OCI-LY1 (cell line): ENCODE results near the gene SERINC5.

Experiments
- EZH2 ChIP-seq: fragments of 200-600 bp; sonication (generic), shearing (Covaris generic); IDR thresholded peaks from 2 replicates; pipeline ENCODE4 v1.8.0; 2017; ENCODE audit warnings: borderline replicate concordance, mixed run types, mild to moderate bottlenecking, antibody characterized with exemption, low read length, moderate library complexity, mixed read lengths
- TF ChIP-seq, protein P1 (sequence below): fragments of 200-600 bp; sonication (generic), shearing (Covaris generic); IDR thresholded peaks from 2 replicates; pipeline ENCODE4 v1.5.1; 2017; ENCODE audit warnings: mild to moderate bottlenecking, antibody characterized with exemption, low read length, moderate library complexity, mixed read lengths

DNA sequence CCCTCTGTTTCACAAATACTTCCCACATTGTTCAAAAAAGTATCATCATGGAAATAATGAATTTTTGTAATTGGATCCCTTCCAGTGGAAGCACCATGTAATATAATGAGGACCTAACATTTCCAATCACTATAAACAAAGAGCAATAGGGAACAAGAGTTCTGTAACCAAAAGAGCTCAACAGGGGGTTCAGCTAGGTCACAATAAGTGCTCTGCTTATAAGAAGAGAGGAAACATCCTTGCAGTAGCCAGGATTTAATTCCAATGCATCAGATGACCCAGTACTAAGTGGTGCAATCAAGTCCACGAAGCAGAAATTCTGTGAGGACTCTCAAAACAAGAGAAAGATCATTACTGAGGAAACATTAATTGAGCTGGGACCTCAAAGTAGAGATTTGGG is 5.9 kb downstream of the SERINC5 start:
- TF ChIP-seq, protein P1, sequence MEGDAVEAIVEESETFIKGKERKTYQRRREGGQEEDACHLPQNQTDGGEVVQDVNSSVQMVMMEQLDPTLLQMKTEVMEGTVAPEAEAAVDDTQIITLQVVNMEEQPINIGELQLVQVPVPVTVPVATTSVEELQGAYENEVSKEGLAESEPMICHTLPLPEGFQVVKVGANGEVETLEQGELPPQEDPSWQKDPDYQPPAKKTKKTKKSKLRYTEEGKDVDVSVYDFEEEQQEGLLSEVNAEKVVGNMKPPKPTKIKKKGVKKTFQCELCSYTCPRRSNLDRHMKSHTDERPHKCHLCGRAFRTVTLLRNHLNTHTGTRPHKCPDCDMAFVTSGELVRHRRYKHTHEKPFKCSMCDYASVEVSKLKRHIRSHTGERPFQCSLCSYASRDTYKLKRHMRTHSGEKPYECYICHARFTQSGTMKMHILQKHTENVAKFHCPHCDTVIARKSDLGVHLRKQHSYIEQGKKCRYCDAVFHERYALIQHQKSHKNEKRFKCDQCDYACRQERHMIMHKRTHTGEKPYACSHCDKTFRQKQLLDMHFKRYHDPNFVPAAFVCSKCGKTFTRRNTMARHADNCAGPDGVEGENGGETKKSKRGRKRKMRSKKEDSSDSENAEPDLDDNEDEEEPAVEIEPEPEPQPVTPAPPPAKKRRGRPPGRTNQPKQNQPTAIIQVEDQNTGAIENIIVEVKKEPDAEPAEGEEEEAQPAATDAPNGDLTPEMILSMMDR: no peak
- no peak for TF ChIP-seq EZH2
